Measurements from ENCODE around the gene PLXND1.

PLXND1 gene

DNA sequence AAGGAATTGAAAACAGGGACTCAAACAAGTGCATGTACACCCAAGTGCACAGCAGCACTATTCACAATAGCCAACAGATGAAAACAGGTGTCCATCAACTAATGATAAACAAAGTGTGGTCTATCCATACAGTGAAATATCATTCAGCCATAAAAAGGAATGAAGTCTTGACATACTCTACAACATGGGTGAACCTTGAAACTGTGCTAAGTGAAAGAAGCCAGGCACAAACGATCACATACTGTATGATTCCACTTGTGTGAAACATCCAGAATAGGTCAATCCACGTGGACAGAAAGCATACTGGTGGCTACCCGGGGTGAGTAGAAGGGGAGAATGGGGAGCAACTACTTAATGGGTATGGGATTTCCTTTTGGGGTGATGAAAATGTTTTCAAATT is 29.6 kb upstream of the PLXND1 start:
- TF ChIP-seq TCF12 (IDR thresholded peaks at IDR 0.05; ENCODE audit: low read depth) = no peak
- TF ChIP-seq, protein P1, sequence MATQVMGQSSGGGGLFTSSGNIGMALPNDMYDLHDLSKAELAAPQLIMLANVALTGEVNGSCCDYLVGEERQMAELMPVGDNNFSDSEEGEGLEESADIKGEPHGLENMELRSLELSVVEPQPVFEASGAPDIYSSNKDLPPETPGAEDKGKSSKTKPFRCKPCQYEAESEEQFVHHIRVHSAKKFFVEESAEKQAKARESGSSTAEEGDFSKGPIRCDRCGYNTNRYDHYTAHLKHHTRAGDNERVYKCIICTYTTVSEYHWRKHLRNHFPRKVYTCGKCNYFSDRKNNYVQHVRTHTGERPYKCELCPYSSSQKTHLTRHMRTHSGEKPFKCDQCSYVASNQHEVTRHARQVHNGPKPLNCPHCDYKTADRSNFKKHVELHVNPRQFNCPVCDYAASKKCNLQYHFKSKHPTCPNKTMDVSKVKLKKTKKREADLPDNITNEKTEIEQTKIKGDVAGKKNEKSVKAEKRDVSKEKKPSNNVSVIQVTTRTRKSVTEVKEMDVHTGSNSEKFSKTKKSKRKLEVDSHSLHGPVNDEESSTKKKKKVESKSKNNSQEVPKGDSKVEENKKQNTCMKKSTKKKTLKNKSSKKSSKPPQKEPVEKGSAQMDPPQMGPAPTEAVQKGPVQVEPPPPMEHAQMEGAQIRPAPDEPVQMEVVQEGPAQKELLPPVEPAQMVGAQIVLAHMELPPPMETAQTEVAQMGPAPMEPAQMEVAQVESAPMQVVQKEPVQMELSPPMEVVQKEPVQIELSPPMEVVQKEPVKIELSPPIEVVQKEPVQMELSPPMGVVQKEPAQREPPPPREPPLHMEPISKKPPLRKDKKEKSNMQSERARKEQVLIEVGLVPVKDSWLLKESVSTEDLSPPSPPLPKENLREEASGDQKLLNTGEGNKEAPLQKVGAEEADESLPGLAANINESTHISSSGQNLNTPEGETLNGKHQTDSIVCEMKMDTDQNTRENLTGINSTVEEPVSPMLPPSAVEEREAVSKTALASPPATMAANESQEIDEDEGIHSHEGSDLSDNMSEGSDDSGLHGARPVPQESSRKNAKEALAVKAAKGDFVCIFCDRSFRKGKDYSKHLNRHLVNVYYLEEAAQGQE (IDR thresholded peaks at IDR 0.05; ENCODE audit: low read depth) = no peak
- no peak for TF ChIP-seq FOXM1 (IDR thresholded peaks at IDR 0.05; ENCODE audit: borderline replicate concordance, low read depth)
- TF ChIP-seq EGR1 (IDR thresholded peaks at IDR 0.05) = no peak

DNA sequence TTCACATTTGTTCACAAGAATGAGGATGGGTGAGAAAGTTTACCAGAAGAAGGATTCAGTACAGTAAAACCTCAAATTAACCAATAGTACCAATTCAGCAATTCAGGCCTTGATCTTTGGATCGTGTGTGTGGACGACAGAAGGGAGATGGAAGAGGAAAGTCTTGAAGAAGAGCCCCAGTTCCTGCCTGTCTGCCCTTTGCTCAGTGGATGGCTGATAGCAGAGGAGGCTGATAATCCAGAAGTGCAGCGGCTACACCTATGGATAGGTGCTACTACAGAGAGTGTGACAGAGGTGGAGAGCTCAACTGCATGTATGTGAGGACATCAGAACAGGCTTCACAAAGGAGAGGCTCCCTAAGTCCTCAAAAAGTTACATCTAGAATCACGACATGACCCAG is 29.2 kb upstream of the PLXND1 start:
- TF ChIP-seq CEBPB (IDR thresholded peaks at IDR 0.05) (no peak), TCF12 (IDR thresholded peaks at IDR 0.05; ENCODE audit: low read depth) (no peak)

DNA sequence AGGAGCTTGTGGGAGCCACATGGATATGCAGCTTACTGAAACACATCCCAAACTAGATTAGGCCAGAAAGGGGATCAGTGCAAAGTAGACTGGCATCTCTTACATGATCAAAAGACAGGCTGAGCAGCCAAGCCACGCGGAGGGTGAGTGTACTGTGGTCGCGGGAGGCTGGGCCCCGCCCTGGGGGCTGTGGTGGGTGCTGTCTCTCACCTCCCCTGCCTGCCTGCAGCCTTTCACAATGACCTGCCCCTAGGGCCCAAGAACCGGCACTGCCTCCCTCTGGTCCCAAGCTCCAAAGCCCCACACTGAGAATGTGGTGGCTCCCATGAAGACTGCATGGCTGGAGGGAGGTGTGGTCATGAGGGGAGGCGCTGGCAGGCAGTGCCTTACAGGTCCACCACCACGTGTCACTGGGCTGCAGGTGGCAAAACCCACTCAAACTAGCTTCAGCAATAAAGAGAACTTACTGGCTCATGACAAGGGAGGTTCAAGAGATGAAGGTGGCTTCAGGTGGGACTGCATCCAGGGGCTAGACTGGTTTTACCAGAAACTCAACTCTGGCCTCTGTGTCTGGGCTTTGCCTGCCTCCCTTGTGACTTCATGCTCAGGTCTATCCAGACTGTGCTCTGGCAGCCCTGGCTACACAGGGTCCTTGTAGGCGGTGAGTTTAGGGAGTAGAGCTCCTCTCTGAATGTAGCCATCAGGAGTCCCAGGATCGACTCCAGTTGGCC is 27.4 kb upstream of the PLXND1 start:
- TF ChIP-seq, protein P2, sequence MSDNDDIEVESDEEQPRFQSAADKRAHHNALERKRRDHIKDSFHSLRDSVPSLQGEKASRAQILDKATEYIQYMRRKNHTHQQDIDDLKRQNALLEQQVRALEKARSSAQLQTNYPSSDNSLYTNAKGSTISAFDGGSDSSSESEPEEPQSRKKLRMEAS (IDR thresholded peaks at IDR 0.05) = 0 out of 2 replicates have a peak, but pooled peaks have one; percentile 21
- TF ChIP-seq, protein P1 (IDR thresholded peaks at IDR 0.05; ENCODE audit: low read depth) = no peak
- no peak for TF ChIP-seq CEBPB (IDR thresholded peaks at IDR 0.05)
- no peak for TF ChIP-seq USF1 (IDR thresholded peaks at IDR 0.05)

DNA sequence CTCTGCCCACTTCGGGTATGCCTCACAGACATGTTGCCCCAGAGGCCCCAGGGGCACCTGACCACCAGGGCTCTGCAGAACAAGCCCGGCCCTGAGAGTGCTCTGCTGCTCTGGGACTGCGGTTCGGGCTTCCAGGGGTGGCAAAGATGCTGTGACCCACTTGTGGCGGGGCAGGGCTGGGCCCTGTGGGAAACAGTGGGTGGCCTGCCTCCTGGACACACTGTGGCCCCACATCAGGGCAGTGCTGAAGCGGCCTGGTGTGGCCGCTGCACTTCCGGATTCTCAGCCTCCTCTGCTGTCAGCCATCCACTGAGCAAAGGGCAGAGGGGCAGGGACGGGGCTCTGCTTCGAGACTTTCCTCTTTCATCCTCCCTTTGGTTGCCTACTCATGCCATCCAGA is 26.5 kb upstream of the PLXND1 start:
- no peak for TF ChIP-seq TEAD4 (IDR thresholded peaks at IDR 0.05)
- no peak for TF ChIP-seq NFIC (IDR thresholded peaks at IDR 0.05)
- no peak for TF ChIP-seq ZBTB7A (IDR thresholded peaks at IDR 0.05; ENCODE audit: low read depth)
- TF ChIP-seq FOXM1 (IDR thresholded peaks at IDR 0.05; ENCODE audit: borderline replicate concordance, low read depth) = no peak
- no peak for TF ChIP-seq EP300 (IDR thresholded peaks at IDR 0.05; ENCODE audit: borderline replicate concordance)
- TF ChIP-seq, protein P1 (IDR thresholded peaks at IDR 0.05; ENCODE audit: low read depth) = no peak
- TF ChIP-seq CREB1 (IDR thresholded peaks at IDR 0.05; ENCODE audit: low read depth) = no peak
- TF ChIP-seq TCF12 (IDR thresholded peaks at IDR 0.05; ENCODE audit: low read depth) = no peak
- TF ChIP-seq EGR1 (IDR thresholded peaks at IDR 0.05) = no peak
- no peak for TF ChIP-seq TAF1 (IDR thresholded peaks at IDR 0.05; ENCODE audit: low read depth)
- TF ChIP-seq CEBPB (IDR thresholded peaks at IDR 0.05) = no peak
- TF ChIP-seq, protein P2 (IDR thresholded peaks at IDR 0.05) = no peak
- TF ChIP-seq YY1 (IDR thresholded peaks at IDR 0.05; ENCODE audit: low read depth) = no peak
- TF ChIP-seq USF1 (IDR thresholded peaks at IDR 0.05) = no peak
- no peak for TF ChIP-seq RAD21 (IDR thresholded peaks at IDR 0.05; ENCODE audit: low read depth)

DNA sequence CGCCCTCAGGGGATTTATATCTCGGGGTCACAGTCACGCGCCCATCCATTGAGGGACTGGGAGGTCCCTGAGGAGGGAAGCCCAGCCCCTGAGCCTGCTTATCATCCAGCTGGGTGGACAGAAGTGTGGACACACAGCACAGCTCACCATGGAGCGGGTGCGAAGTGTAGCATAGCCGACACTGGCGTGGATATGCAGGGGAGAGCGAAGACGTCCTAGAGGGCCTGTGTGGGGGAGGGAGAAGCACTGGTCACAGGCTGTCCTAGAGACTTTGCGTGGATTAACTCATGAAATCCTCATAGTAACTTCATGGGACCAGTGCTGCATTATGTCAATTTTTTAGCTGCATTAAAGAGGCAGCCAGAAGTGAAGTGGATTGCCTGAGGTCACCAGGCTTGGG is 26.1 kb upstream of the PLXND1 start:
- TF ChIP-seq CREB1 (IDR thresholded peaks at IDR 0.05; ENCODE audit: low read depth) = no peak
- TF ChIP-seq, protein P2 (IDR thresholded peaks at IDR 0.05) = no peak
- TF ChIP-seq EP300 (IDR thresholded peaks at IDR 0.05; ENCODE audit: borderline replicate concordance) = no peak
- TF ChIP-seq CEBPB (IDR thresholded peaks at IDR 0.05) = no peak
- no peak for TF ChIP-seq NFIC (IDR thresholded peaks at IDR 0.05)
- TF ChIP-seq TEAD4 (IDR thresholded peaks at IDR 0.05) = no peak
- TF ChIP-seq YY1 (IDR thresholded peaks at IDR 0.05; ENCODE audit: low read depth) = no peak
- TF ChIP-seq TCF12 (IDR thresholded peaks at IDR 0.05; ENCODE audit: low read depth) = no peak

Data from Ishikawa (cell line).